ENCODE results near the gene SDK1.

DNA sequence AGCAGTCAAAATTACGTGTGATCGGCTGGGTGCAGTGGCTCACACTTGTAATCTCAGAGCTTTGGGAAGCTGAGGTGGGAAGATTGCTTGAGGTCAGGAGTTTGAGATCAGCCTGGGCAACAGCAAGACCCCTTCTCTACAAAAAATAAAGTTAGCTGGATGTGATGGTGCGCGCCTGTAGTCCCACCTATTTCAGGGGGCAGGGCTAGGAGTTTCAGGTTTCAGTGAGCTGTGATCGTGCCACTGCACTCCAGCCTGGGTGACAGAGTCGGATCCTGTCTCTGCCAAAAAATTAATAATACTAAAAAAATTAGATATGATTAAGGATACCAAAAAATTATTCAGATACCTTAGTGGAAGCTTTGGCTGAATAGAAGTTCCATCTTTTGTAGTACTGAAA, 136.4 kb downstream of the SDK1 start:
- TF ChIP-seq, protein P1, sequence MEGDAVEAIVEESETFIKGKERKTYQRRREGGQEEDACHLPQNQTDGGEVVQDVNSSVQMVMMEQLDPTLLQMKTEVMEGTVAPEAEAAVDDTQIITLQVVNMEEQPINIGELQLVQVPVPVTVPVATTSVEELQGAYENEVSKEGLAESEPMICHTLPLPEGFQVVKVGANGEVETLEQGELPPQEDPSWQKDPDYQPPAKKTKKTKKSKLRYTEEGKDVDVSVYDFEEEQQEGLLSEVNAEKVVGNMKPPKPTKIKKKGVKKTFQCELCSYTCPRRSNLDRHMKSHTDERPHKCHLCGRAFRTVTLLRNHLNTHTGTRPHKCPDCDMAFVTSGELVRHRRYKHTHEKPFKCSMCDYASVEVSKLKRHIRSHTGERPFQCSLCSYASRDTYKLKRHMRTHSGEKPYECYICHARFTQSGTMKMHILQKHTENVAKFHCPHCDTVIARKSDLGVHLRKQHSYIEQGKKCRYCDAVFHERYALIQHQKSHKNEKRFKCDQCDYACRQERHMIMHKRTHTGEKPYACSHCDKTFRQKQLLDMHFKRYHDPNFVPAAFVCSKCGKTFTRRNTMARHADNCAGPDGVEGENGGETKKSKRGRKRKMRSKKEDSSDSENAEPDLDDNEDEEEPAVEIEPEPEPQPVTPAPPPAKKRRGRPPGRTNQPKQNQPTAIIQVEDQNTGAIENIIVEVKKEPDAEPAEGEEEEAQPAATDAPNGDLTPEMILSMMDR (IDR thresholded peaks at IDR 0.05; ENCODE audit: low read depth, low read length, poor library complexity, severe bottlenecking) = no peak
- no peak for TF ChIP-seq EZH2phosphoT487 (IDR thresholded peaks at IDR 0.05; ENCODE audit: borderline replicate concordance, low read length)

All from DOHH2 (cell line).